ENCODE results near the gene LMTK2.
A peak's percentile ranks its signal among the peaks of the same experiment; 100 is the strongest.

The LMTK2 gene

GRCh38 chr7:98186452-98187137 is 79.9 kb downstream of the LMTK2 start:
- H3K4me3 ChIP-seq (ENCODE audit: low read length), result no peak overlapping the region
- DNase-seq (ENCODE audit: low read depth), result peak; percentile 49
- TF ChIP-seq CTCF (conservative IDR thresholded peaks at IDR 0.05; ENCODE audit: low read length), result no peak

- TF ChIP-seq CTCF (conservative IDR thresholded peaks at IDR 0.05; ENCODE audit: low read length), result no peak
- DNase-seq (ENCODE audit: low read depth), result no peak
- no peak overlapping the region for H3K4me3 ChIP-seq (ENCODE audit: low read length)
These were observed 80.5 kb downstream of the LMTK2 start for GRCh38 chr7:98187138-98187502.

- no peak for DNase-seq (ENCODE audit: low read depth)
- no peak for TF ChIP-seq CTCF (conservative IDR thresholded peaks at IDR 0.05; ENCODE audit: low read length)
- no peak overlapping the region for H3K4me3 ChIP-seq (ENCODE audit: low read length)
These were observed 82.9 kb downstream of the LMTK2 start for GRCh38 chr7:98189559-98189958.

GRCh38 chr7:98191668-98192431 is 85.2 kb downstream of the LMTK2 start:
- TF ChIP-seq CTCF (conservative IDR thresholded peaks at IDR 0.05; ENCODE audit: low read length), result no peak
- DNase-seq (ENCODE audit: low read depth), result no peak
- no peak overlapping the region for H3K4me3 ChIP-seq (ENCODE audit: low read length)

GRCh38 chr7:98192781-98193457 is 86.3 kb downstream of the LMTK2 start:
- no peak overlapping the region for H3K4me3 ChIP-seq (ENCODE audit: low read length)
- no peak for TF ChIP-seq CTCF (conservative IDR thresholded peaks at IDR 0.05; ENCODE audit: low read length)
- no peak for DNase-seq (ENCODE audit: low read depth)

GRCh38 chr7:98193474-98194180 is 87.0 kb downstream of the LMTK2 start:
- no peak for TF ChIP-seq CTCF (conservative IDR thresholded peaks at IDR 0.05; ENCODE audit: low read length)
- H3K4me3 ChIP-seq (ENCODE audit: low read length), result no peak overlapping the region
- no peak for DNase-seq (ENCODE audit: low read depth)
